HG03469 (cell line): ENCODE measurements around the gene CAMTA2.
"Not testable (repeated sequence)": the region's sequence is repeated elsewhere in the genome, so short reads cannot be mapped to it uniquely, and the experiment has no call there.

Experiments used
- ATAC-seq: cut with Tn5 transposase; IDR thresholded peaks from one replicate; pipeline ENCODE4 v1.9.1; 2021; ENCODE audit warnings: mild to moderate bottlenecking, moderate library complexity, moderate number of reproducible peaks; ENCODE audit not compliant: unreplicated experiment

Gene CAMTA2

GRCh38 chr17:4986951-4987766 is at the start of gene CAMTA2:
CAMTA2 (minus strand) TSS chr17:4987675; CDS start chr17:4986222, 1,453 bp downstream.
- no peak for ATAC-seq

GRCh38 chr17:5035315-5035714 is 47.8 kb upstream of the CAMTA2 start, which contains the start of gene SLC52A1:
SLC52A1 (minus strand) TSS chr17:5035426; CDS start chr17:5034606, 820 bp downstream.
- no peak for ATAC-seq

DNA sequence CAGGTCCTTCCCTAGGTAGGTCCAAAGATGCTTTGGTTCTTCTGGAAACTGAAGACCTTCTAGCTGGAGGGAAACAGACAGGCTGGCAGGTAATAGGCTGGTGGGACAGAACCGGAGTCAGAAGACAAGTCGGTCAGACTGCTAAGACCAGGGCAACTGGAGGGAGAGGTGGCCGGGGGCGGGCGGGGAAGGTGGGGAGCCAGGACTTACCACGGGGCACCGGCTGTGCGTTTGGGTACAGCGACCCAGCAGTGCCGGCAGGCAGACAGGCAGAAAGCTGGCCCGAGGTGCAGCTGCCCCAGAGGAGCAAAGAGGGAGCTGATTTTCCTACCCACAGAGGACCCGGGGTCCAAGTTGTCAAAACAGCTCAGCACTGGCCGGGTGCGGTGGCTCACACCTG is 47.2 kb upstream of the CAMTA2 start:
- no peak for ATAC-seq

DNA sequence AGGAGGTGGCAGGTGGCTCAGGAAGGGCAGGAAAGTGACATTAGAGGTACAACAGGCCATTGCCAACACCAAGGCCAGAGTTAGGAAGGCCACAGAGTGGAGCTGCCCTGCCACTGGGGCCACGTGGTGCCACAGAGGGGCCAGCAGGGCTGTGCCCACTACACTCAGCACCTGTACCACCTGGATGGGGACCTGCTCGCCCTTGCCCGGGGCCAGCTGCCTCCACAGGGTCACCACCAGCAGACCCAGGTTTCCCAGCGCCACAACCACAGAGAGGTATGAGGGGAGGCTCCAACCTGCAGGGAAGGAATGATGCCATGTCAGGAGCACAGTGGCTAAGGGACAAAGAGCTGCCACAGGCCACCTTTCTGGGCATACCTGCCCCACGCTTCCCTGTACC is 46.6 kb upstream of the CAMTA2 start:
- no peak for ATAC-seq

DNA sequence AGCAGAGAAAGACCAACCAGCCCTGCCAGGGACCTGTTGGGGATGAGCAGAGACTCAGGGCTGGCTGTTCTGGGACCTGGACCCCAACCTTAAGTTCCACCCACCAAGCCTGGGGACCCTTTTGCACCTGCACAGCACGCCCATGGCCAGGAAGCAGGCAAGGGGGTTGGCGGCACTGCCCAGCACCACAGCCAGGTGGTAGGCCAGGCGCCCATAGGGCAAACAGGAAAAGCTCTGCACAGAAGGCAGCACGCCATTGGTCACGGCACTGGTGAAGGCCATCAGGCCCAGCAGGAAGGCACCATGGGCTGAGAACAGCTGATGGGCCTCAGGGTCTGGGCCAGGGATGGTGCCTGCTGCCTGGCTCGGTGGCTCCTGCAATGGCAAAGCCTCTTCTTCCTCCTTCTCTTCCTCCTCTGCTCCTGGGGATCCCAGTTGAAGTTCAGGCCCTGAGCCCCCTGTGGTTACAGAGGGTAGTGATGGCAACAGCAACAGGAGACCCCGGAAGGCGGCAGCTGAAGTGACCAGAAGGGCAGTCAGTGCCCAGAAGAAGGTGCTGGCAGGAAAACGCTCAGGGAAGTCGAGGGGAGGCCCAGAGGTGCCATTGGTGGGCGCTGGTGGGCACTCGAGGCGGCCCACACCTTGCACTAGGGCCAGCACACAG is 46.0 kb upstream of the CAMTA2 start:
- no peak for ATAC-seq

DNA sequence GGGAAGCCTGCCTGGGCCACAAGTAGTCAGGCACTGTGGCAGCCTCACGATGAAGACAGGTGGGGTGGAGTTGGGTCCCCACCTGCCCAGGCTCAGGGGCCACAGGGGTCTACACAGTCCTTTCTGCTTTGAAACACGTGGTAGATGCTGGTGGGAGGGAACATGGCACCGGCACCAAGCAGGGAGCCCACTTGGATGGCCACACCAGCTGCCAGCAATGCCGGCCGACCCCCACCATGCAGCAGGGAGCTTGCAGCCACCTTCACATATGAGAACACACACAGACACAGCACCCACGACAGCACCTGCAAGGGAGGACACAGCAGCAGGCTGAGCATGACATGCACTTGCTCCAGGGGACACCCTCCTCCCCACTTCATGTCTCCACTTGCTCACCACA is 45.4 kb upstream of the CAMTA2 start:
- no peak for ATAC-seq

DNA sequence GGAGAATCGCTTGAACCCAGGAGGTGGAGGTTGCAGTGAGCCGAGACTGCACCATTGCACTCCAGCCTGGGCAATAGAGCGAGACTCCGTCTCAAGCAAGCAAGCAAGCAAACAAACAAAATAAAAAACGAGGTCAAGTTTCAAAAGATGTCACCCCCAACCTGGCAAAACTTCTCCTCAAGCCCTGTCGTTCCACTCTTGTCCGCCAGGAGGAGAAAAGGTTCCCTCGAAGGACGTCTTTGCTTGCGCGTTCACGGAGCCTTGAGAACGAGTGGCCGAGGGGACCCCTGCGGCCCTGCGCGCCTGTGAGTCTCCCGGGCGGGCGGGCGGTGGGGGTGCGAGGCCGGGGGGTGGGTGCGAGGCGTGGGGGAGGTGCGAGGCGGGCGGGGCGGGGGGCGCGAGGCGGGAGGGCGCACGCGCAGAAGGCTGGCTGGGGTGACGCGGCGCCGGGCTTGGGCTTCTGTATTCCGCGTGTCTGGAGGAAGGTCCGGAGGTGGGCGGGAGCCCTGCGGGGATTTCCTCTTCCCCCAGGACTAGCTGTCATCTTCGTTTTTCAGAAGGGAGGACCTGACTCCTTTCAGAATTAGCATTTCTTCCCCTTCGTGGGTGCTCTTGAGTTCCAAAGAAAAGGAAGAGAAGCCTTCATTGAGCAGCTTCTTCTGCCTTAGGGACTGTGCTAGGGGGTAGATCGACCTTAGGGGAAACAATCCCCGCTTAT is 44.0 kb upstream of the CAMTA2 start:
- no peak for ATAC-seq

- ATAC-seq = not testable (repeated sequence)
Observed at GRCh38 chr17:5030168-5030567, 42.7 kb upstream of the CAMTA2 start.

- no peak for ATAC-seq
Observed at GRCh38 chr17:5027916-5028315, 40.4 kb upstream of the CAMTA2 start.

DNA sequence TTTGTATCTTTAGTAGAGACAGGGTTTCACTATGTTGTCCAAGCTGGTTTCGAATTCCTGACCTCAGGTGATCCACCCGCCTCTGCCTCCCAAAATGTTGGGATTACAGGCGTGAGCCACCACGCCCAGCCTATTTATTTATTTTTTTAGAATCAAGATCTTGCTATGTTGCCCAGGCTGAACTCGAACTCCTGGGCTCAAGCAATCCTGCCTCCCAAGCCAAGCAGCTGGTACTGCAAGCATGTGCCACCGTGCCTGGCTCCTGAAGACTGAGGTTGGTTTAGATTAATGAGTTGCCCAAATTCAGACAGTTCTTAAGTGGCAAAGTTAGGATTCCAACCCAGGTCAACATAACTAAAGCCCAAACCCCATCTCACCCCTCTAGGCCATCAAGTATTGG is 39.8 kb upstream of the CAMTA2 start:
- no peak for ATAC-seq

- no peak for ATAC-seq
Observed at GRCh38 chr17:5024604-5025003, 37.1 kb upstream of the CAMTA2 start.

DNA sequence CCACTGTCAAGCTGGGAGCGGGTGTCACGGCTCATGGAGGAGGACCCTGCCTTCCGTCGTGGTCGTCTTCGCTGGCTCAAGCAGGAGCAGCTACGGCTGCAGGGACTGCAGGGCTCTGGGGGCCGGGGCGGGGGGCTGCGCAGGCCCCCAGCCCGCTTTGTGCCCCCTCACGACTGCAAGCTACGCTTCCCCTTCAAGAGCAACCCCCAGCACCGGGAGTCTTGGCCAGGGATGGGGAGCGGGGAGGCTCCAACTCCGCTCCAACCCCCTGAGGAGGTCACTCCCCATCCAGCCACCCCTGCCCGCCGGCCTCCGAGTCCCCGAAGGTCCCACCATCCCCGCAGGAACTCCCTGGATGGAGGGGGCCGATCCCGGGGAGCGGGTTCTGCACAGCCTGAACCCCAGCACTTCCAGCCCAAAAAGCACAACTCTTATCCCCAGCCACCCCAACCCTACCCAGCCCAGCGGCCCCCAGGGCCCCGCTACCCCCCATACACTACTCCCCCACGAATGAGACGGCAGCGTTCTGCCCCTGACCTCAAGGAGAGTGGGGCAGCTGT is 36.2 kb upstream of the CAMTA2 start:
- no peak for ATAC-seq

DNA sequence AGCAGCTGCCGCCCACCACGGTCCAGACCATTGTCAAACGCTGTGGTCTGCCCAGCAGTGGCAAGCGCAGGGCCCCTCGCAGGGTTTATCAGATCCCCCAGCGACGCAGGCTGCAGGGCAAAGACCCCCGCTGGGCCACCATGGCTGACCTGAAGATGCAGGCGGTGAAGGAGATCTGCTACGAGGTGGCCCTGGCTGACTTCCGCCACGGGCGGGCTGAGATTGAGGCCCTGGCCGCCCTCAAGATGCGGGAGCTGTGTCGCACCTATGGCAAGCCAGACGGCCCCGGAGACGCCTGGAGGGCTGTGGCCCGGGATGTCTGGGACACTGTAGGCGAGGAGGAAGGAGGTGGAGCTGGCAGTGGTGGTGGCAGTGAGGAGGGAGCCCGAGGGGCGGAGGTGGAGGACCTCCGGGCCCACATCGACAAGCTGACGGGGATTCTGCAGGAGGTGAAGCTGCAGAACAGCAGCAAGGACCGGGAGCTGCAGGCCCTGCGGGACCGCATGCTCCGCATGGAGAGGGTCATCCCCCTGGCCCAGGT is 34.8 kb upstream of the CAMTA2 start:
- no peak for ATAC-seq

DNA sequence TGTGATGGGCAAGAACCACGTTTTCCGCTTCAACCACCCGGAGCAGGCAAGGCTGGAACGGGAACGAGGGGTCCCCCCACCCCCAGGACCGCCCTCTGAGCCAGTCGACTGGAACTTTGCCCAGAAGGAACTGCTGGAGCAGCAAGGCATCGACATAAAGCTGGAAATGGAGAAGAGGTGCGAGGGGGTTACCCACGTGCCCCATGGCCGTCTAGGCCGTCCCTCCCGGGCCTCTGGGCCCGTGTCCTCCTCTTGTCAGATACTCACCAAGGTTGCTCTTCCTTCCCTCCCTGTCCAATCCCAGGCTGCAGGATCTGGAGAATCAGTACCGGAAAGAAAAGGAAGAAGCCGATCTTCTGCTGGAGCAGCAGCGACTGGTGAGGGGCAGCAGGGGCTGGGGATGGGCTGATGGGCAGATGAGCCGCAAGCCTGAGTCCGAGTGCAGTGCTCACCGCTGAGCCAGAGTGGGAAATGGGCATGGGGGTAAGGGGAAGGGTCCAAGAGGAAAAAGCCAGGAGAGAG is 33.1 kb upstream of the CAMTA2 start:
- no peak for ATAC-seq

DNA sequence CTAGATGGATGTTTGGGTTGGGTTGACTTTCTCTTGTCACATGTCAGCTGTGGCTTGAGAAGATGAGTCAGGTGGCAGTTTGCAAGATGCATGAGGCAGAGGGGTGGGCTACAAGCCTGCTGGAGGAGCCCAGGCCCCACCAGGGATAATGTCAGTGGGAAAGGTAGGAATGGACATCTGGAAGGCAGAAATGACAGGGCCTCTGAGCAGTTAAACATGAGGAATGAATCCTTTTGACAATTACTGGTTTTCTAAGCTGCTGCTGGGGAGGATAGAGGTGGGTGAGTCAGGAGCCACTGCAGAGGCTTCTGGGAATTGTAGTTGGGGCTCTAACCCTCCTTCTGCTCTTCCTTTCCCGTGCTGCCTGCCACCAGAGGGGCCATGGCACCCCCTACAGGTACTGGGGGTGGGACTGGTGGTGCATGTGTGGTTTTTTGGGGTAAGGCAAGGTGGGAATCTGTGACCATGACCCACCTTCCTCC is 32.0 kb upstream of the CAMTA2 start:
- ATAC-seq = no peak

GRCh38 chr17:5014357-5014756 is 26.9 kb upstream of the CAMTA2 start:
- no peak for ATAC-seq

GRCh38 chr17:5011928-5012327 is 24.5 kb upstream of the CAMTA2 start:
- ATAC-seq = no peak

DNA sequence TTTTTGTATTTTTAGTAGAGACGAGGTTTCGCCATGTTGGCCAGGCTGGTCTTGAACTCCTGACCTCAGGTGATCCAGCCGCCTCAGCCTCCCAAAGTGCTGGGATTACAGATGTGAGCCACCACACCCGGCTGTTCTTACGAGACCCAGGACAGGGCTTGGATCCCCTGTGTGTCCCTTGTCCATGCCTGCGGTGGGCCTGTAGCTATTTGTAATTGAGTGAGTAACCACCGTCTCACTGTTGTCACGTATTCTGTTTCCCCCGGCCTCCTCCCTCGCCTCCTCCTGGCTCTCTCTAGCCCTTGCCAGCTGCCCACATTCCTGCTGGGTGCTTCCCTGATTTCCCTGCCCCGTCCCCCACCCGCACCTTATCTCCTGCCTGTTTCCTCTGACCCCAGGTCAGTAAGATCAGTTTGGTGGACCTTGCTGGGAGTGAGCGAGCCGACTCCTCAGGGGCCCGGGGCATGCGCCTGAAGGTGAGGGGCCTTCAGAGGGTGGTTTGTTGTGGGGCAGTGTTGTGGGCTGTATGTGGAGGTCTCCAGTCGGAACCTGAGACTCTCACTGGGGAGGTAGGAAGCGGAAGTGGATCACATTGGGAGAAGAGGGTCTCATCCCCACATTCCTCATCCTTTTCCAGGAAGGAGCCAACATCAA is 15.9 kb upstream of the CAMTA2 start:
- ATAC-seq = no peak

DNA sequence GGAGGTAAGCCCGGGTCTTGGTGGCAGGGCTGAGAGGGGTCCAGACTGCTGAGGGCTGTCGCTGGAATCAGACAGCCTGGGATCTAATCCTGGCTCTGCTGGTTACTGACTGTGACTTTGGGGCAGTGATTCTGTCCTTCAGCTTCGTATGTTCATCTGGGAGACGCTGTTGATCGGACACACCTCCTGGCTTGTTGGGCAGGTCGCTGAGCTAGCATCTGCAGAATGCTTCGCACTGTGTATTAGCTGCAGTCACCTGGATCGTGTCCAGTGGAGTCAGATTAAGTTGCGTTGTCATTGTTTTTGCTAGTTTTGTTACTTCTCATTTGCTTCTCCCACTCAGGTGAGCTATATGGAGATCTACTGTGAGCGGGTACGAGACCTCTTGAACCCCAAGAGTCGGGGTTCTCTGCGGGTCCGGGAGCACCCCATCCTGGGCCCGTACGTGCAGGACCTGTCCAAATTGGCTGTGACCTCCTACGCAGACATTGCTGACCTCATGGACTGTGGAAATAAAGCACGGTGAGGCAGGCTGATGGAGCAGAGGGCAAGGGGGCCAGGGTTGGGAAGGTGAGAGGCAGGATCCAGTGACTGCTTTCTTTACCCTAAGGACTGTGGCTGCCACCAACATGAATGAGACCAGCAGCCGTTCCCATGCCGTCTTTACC is 14.8 kb upstream of the CAMTA2 start:
- no peak for ATAC-seq

DNA sequence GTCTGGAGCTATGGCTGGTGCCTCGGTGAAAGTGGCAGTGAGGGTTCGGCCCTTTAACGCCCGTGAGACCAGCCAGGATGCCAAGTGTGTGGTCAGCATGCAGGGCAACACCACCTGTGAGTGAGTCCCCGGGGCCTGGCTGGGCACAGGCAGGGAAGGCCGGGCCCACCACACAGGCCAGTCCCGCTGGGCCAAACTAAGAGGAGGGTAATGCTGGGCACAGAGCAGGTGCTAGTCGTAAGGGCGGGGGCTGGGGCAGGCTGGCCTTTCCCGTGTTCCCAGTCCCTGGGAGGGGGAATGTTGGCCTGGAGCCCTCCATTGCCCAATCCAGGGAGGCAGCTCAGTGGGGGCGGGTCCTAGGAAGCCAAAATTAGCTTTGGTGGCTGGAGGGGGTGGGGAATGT is 12.8 kb upstream of the CAMTA2 start:
- no peak for ATAC-seq
